ENCODE results near the gene DCST2.
"Not testable (repeated sequence)": the region's sequence is repeated elsewhere in the genome, so short reads cannot be mapped to it uniquely, and the experiment has no call there.

Gene DCST2

GRCh38 chr1:154982341-154982740, 51.2 kb downstream of the DCST2 start:
- Histone ChIP-seq H3K9me2 (replicated peaks; ENCODE audit: insufficient read depth, low read length) (no peaks in the 10 kb centered on the region), H3K79me2 (ENCODE audit: insufficient read depth, low read length) (peaks cover 40% of the 10 kb centered on the region), H2AFZ (ENCODE audit: low read depth, low read length, severe bottlenecking) (peak overlapping the region; percentile 73), H3K9me3 (ENCODE audit: insufficient read depth, low read length) (no peaks in the 10 kb centered on the region), H3K27ac (ENCODE audit: low read depth, low read length) (peak overlapping the region; percentile 77), H4K20me1 (ENCODE audit: low read depth, low read length) (no peaks in the 10 kb centered on the region), H3K4me3 (ENCODE audit: insufficient read depth, low read length, poor library complexity, severe bottlenecking) (peak overlapping the region; percentile 67), H3K9ac (ENCODE audit: low read length) (peak overlapping the region; percentile 68), H3K27me3 (ENCODE audit: low read length) (no peaks in the 10 kb centered on the region), H3K36me3 (ENCODE audit: low read length) (peaks cover 7% of the 10 kb centered on the region), H3K4me2 (ENCODE audit: low read depth, low read length, poor library complexity, severe bottlenecking) (peak overlapping the region; percentile 92), H3F3A (ENCODE audit: insufficient read depth) (peaks cover 20% of the 10 kb centered on the region)
- no peak for TF ChIP-seq CTCF (IDR thresholded peaks at IDR 0.05; ENCODE audit: insufficient read depth, low read length, poor library complexity, severe bottlenecking)
- TF ChIP-seq EZH2phosphoT487 (conservative IDR thresholded peaks at IDR 0.05; ENCODE audit: low read length): no peak

- TF ChIP-seq EZH2phosphoT487 (conservative IDR thresholded peaks at IDR 0.05; ENCODE audit: low read length): no peak
- no peak for TF ChIP-seq CTCF (IDR thresholded peaks at IDR 0.05; ENCODE audit: insufficient read depth, low read length, poor library complexity, severe bottlenecking)
- no peak overlapping the region for H3K4me3 ChIP-seq (ENCODE audit: insufficient read depth, low read length, poor library complexity, severe bottlenecking)
- no peak overlapping the region for H3K4me2 ChIP-seq (ENCODE audit: low read depth, low read length, poor library complexity, severe bottlenecking)
- H3F3A ChIP-seq (ENCODE audit: insufficient read depth): peaks cover 20% of the 10 kb centered on the region
- no peaks in the 10 kb centered on the region for H3K9me2 ChIP-seq (replicated peaks; ENCODE audit: insufficient read depth, low read length)
- H3K9ac ChIP-seq (ENCODE audit: low read length): no peak overlapping the region
- no peaks in the 10 kb centered on the region for H3K9me3 ChIP-seq (ENCODE audit: insufficient read depth, low read length)
- no peaks in the 10 kb centered on the region for H3K27me3 ChIP-seq (ENCODE audit: low read length)
- H3K36me3 ChIP-seq (ENCODE audit: low read length): peaks cover 7% of the 10 kb centered on the region
- H3K27ac ChIP-seq (ENCODE audit: low read depth, low read length): no peak overlapping the region
- H3K79me2 ChIP-seq (ENCODE audit: insufficient read depth, low read length): peaks cover 51% of the 10 kb centered on the region
- no peaks in the 10 kb centered on the region for H4K20me1 ChIP-seq (ENCODE audit: low read depth, low read length)
- H2AFZ ChIP-seq (ENCODE audit: low read depth, low read length, severe bottlenecking): no peak overlapping the region
Observed at GRCh38 chr1:154978360-154978759, 55.2 kb downstream of the DCST2 start.

- peaks cover 24% of the 10 kb centered on the region for H3F3A ChIP-seq (ENCODE audit: insufficient read depth)
- not testable (repeated sequence) for H3K4me3 ChIP-seq (ENCODE audit: insufficient read depth, low read length, poor library complexity, severe bottlenecking); H3K4me2 ChIP-seq (ENCODE audit: low read depth, low read length, poor library complexity, severe bottlenecking); H3K9me2 ChIP-seq (replicated peaks; ENCODE audit: insufficient read depth, low read length); H4K20me1 ChIP-seq (ENCODE audit: low read depth, low read length); H3K27me3 ChIP-seq (ENCODE audit: low read length); H3K36me3 ChIP-seq (ENCODE audit: low read length); H3K9ac ChIP-seq (ENCODE audit: low read length); H2AFZ ChIP-seq (ENCODE audit: low read depth, low read length, severe bottlenecking); H3K27ac ChIP-seq (ENCODE audit: low read depth, low read length); H3K9me3 ChIP-seq (ENCODE audit: insufficient read depth, low read length)
- peaks cover 54% of the 10 kb centered on the region for H3K79me2 ChIP-seq (ENCODE audit: insufficient read depth, low read length)
Observed at GRCh38 chr1:154977762-154978161, 55.8 kb downstream of the DCST2 start.

GRCh38 chr1:154975409-154976059, 58.0 kb downstream of the DCST2 start:
- peaks cover 61% of the 10 kb centered on the region for H3K79me2 ChIP-seq (ENCODE audit: insufficient read depth, low read length)
- H2AFZ ChIP-seq (ENCODE audit: low read depth, low read length, severe bottlenecking): no peak overlapping the region
- H3F3A ChIP-seq (ENCODE audit: insufficient read depth): peaks cover 17% of the 10 kb centered on the region

More at GRCh38 chr1:154975409-154976059, 58.0 kb downstream of the DCST2 start:
- no peaks in the 10 kb centered on the region for H4K20me1 ChIP-seq (ENCODE audit: low read depth, low read length)
- TF ChIP-seq CTCF (IDR thresholded peaks at IDR 0.05; ENCODE audit: insufficient read depth, low read length, poor library complexity, severe bottlenecking): no peak
- peak overlapping the region; percentile 69 for H3K9ac ChIP-seq (ENCODE audit: low read length)
- H3K36me3 ChIP-seq (ENCODE audit: low read length): peaks cover 4% of the 10 kb centered on the region
- H3K27ac ChIP-seq (ENCODE audit: low read depth, low read length): peak overlapping the region; percentile 88
- no peaks in the 10 kb centered on the region for H3K9me2 ChIP-seq (replicated peaks; ENCODE audit: insufficient read depth, low read length)
- H3K27me3 ChIP-seq (ENCODE audit: low read length): no peaks in the 10 kb centered on the region
- peak overlapping the region; percentile 72 for H3K4me3 ChIP-seq (ENCODE audit: insufficient read depth, low read length, poor library complexity, severe bottlenecking)
- H3K4me2 ChIP-seq (ENCODE audit: low read depth, low read length, poor library complexity, severe bottlenecking): peak overlapping the region; percentile 74
- H3K9me3 ChIP-seq (ENCODE audit: insufficient read depth, low read length): no peaks in the 10 kb centered on the region

Measured in SU-DHL-6 (cell line).